Measurements from ENCODE around the gene CELSR1.
A peak's percentile ranks its signal among the peaks of the same experiment; 100 is the strongest.

The CELSR1 gene

DNA sequence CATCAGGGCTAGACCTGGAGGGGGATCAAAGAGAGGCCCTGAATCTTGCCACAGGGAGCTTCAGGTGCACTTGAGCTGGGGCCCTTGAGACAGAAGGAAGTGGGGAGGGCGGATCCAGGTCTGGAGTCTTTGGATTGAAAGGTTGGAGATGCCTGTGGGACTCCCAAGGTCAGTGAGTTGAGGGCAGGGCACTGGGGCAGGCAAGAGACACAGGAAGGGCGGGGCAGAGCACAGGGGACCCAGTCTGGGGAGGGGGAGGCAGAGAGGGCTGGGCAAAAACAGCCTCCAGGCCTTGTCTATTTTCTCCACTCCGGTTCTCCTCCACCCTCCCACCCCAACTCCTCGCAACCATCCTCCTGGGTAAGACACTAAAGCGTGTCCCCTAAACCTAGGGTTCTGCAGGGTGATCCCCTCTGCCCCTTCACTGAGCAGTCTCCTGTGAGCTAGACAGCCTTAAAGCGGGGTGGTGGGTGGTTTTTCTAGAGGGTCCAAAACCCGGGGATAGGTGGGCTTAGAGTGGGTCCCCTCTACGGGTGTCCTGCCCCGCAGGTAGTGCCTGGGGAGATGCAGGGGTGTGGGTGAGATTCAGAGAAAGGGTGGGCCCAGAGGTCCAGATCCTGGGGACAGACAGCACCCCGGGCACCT is 38.6 kb upstream of the CELSR1 start:
- H3K27ac ChIP-seq: peak overlapping the region; percentile 95
- TF ChIP-seq Cebpa-rat (IDR thresholded peaks at IDR 0.05): no peak
- H3K9ac ChIP-seq: peak overlapping the region; percentile 94
- H3K4me1 ChIP-seq: peaks cover 63% of the 10 kb centered on the region
- peak overlapping the region; percentile 100 for H3K4me2 ChIP-seq
- peak overlapping the region; percentile 96 for H3K4me3 ChIP-seq
- H3K27me3 ChIP-seq: no peaks in the 10 kb centered on the region
- H4K20me1 ChIP-seq: peaks cover 34% of the 10 kb centered on the region
- H3K9me3 ChIP-seq: peaks cover 19% of the 10 kb centered on the region
- no peaks in the 10 kb centered on the region for H3K36me3 ChIP-seq

DNA sequence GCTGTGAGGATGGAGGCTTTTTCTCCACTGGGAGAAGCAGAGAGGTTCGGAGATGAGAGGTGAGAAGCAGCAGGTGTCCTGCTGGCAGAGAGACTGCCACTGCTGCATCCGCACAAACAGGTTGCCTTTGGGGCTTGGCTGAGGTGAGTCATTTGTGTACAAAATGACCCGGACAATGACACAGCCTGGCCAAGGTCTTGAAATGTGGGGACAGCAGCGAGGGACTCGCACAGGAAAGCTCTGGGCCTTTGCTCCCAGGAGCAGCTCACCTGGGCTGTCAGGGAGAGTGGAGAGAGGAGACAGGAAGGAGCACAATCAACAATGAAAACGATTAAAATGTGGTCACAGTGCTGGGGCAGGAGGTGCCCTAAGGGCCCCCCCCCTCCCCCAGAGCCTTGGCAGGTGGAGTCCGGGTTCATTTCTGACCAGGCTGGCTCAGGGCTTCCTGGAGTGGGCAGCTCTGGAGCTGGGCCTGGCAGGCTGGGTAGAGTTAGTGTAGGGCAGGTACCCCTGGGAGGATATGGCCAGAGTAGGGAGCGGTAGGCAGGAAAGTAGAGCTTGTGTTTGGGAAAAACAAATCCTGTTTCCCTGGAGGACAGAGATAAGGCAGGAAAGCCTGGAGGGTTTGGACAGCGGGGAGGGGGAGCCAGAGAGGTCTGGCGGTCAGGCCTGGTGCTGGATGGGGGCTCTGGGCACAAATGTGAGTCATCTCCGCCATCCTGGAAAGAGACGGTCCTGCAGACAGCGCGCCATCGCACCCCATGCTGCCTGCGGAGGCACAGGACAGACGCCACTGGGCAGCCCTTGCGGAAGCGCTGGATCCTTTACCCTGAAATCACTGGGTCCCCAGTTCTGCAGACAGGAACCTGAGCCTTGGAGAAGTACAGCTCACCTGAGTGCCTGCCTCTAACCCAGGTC is 37.8 kb upstream of the CELSR1 start:
- TF ChIP-seq Cebpa-rat (IDR thresholded peaks at IDR 0.05): no peak
- Histone ChIP-seq H3K27me3 (no peaks in the 10 kb centered on the region), H3K9me3 (peaks cover 23% of the 10 kb centered on the region), H3K27ac (no peak overlapping the region), H3K4me2 (peak overlapping the region; percentile 100), H3K9ac (no peak overlapping the region), H3K36me3 (no peaks in the 10 kb centered on the region), H4K20me1 (peaks cover 26% of the 10 kb centered on the region), H3K4me3 (no peak overlapping the region), H3K4me1 (peaks cover 55% of the 10 kb centered on the region)

- H3K4me1 ChIP-seq: peaks cover 48% of the 10 kb centered on the region
- H3K4me3 ChIP-seq: no peak overlapping the region
- H3K4me2 ChIP-seq: peak overlapping the region; percentile 100; the same call in 1 of the 2 replicates
- H3K9me3 ChIP-seq: peaks cover 23% of the 10 kb centered on the region
- no peaks in the 10 kb centered on the region for H3K36me3 ChIP-seq
- peaks cover 18% of the 10 kb centered on the region for H4K20me1 ChIP-seq
- no peaks in the 10 kb centered on the region for H3K27me3 ChIP-seq
- H3K9ac ChIP-seq: no peak overlapping the region
- no peak overlapping the region for H3K27ac ChIP-seq
- TF ChIP-seq Cebpa-rat (IDR thresholded peaks at IDR 0.05): no peak
Observed at GRCh38 chr22:46574438-46574992, 37.1 kb upstream of the CELSR1 start.

DNA sequence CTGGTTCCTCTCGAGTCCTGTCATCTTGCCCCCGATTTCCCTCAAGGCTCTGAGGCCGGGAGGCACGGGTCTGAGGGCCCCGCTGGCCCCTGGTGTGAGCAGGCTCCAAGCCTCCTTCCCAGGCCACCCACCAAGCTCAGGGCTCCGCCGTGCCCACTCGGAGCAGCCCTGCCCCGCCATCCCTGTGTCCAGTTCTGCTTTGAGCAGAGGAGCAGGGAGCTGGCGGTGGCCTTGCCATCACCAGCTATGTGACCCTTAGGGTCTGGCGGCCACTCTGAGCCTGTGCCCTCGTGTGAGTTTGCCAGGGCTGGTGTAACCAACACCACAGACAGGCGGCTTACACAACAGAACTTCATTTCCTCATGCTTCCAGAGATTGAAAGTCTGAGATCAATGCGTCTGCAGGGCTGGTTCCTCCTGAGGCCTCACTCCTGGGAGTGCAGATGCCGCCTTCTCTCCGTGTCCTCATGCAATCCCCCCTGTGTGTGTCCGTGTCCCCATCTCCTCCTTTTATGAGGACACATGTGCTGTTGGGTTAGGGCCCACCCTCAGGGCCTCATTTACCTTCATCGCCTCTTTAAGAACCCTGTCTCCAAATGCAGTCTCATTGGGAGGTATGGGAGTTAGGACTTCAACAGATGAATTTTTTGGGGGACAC is 36.5 kb upstream of the CELSR1 start:
- 0 out of 2 replicates have a peak overlapping the region, but pooled peaks have one; percentile 6 for H3K27ac ChIP-seq
- H3K9ac ChIP-seq: no peak overlapping the region
- H3K4me2 ChIP-seq: no peak overlapping the region
- peaks cover 23% of the 10 kb centered on the region for H3K9me3 ChIP-seq
- H3K36me3 ChIP-seq: no peaks in the 10 kb centered on the region
- TF ChIP-seq Cebpa-rat (IDR thresholded peaks at IDR 0.05): no peak
- no peak overlapping the region for H3K4me3 ChIP-seq
- H3K4me1 ChIP-seq: peaks cover 47% of the 10 kb centered on the region
- H4K20me1 ChIP-seq: peaks cover 12% of the 10 kb centered on the region
- no peaks in the 10 kb centered on the region for H3K27me3 ChIP-seq

- H4K20me1 ChIP-seq: peaks cover 5% of the 10 kb centered on the region
- H3K36me3 ChIP-seq: no peaks in the 10 kb centered on the region
- H3K4me2 ChIP-seq: no peak overlapping the region
- H3K4me1 ChIP-seq: peaks cover 47% of the 10 kb centered on the region
- no peak overlapping the region for H3K4me3 ChIP-seq
- no peaks in the 10 kb centered on the region for H3K27me3 ChIP-seq
- 0 out of 2 replicates have a peak overlapping the region, but pooled peaks have one; percentile 6 for H3K27ac ChIP-seq
- TF ChIP-seq Cebpa-rat (IDR thresholded peaks at IDR 0.05): no peak
- H3K9ac ChIP-seq: no peak overlapping the region
- peaks cover 23% of the 10 kb centered on the region for H3K9me3 ChIP-seq
Observed at GRCh38 chr22:46572911-46573780, 35.7 kb upstream of the CELSR1 start.

DNA sequence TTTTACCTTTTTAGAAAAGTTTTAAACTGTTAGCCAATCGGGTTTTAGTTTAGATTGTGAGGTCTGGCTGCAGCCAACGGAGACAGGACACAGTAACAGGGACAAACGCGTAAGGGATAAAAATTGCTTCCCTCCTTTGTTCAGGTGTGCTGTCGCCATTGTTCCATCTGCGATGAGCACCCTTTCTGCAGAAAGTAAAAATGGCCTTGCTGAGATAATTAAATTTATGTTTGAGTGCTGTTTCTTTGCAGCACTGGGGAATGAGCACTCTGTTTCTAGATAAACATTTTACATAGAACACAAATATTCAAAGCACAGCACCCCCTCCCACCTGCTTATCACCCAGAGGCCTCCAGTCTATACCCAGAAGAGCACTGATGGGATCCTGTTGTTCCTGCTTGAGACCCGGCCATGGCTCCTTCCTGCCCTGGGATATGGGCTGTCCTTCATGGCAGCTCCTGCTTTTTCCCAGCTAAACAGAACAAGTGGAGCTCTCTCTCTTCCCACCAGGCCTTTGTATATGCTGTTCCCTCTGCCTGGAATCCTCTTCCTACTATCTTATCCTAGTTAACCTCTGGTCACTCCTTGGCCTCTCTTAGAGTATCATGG is 34.3 kb upstream of the CELSR1 start:
- Histone ChIP-seq H4K20me1 (no peaks in the 10 kb centered on the region), H3K4me1 (peaks cover 50% of the 10 kb centered on the region), H3K36me3 (no peaks in the 10 kb centered on the region), H3K27me3 (no peaks in the 10 kb centered on the region), H3K9me3 (peaks cover 23% of the 10 kb centered on the region), H3K4me2 (no peak overlapping the region), H3K27ac (no peak overlapping the region), H3K9ac (no peak overlapping the region), H3K4me3 (no peak overlapping the region)
- TF ChIP-seq Cebpa-rat (IDR thresholded peaks at IDR 0.05): no peak

DNA sequence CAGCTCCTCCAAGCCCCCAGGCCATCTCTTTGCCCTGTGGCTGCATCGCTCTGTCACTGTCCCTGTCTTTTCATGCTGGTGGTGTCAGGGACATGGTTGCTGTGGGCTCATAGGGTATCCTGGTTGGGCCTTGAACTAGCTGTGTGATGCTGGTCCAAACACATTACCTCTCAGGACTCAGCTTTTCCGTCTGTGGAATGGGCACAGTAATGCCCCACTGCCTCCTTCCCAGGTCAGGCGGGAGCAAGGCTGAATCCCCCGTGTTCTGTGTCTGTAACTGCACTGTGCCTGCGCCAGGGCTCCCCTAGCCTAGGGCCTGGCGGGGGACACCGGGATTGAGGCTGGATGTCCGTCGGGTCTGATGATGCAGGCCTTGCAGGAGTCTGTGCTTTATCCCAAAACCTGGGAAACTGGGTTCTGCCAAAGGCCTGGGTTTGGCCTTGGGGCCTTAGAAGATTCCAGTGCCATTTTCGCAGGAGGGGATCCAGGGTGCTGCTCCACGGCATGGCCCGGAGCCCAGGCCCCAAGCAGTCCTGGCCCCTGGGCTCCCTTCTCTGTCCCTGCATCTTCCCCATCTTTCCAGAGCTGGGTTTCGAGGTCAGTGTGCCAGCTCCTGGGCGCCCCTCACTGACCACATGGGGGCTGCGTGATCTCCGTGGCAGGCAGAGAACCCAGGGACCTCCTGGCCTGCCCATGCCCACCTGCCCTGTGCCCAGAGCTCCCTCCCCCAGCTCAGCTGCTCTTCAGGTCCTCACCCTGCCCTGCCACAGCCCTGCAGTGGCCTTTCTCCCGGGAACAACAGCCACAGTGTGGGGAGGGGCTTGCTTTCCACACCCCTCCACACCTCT is 32.7 kb upstream of the CELSR1 start:
- Histone ChIP-seq H3K4me1 (peaks cover 34% of the 10 kb centered on the region), H3K27me3 (no peaks in the 10 kb centered on the region)

More for the DNA sequence above, 32.7 kb upstream of the CELSR1 start:
- Histone ChIP-seq H4K20me1 (no peaks in the 10 kb centered on the region), H3K36me3 (no peaks in the 10 kb centered on the region), H3K4me3 (no peak overlapping the region), H3K4me2 (no peak overlapping the region), H3K9ac (no peak overlapping the region), H3K27ac (no peak overlapping the region), H3K9me3 (peaks cover 23% of the 10 kb centered on the region)
- TF ChIP-seq Cebpa-rat (IDR thresholded peaks at IDR 0.05): no peak

Measured in BLaER1 (cell line).